BLaER1 (cell line): ENCODE data around the gene CRYBB3.

Source experiments
- H3K27ac ChIP-seq: shearing (Covaris generic); formaldehyde crosslinking; 2 replicates; pipeline ENCODE4 v1.8.1; 2022
- H3K27me3 ChIP-seq: shearing (Covaris generic); formaldehyde crosslinking; 2 replicates; pipeline ENCODE4 v1.8.1; 2022
- H3K36me3 ChIP-seq: shearing (Covaris generic); formaldehyde crosslinking; 2 replicates; pipeline ENCODE4 v1.8.1; 2022
- H3K4me1 ChIP-seq: shearing (Covaris generic); formaldehyde crosslinking; 2 replicates; pipeline ENCODE4 v1.8.1; 2022
- H3K4me2 ChIP-seq: shearing (Covaris generic); formaldehyde crosslinking; 2 replicates; pipeline ENCODE4 v1.8.1; 2022
- H3K4me3 ChIP-seq: shearing (Covaris generic); formaldehyde crosslinking; 2 replicates; pipeline ENCODE4 v1.8.1; 2022
- H3K9ac ChIP-seq: shearing (Covaris generic); formaldehyde crosslinking; 2 replicates; pipeline ENCODE4 v1.8.1; 2022
- H3K9me3 ChIP-seq: shearing (Covaris generic); formaldehyde crosslinking; 2 replicates; pipeline ENCODE4 v1.8.1; 2022
- H4K20me1 ChIP-seq: shearing (Covaris generic); formaldehyde crosslinking; 2 replicates; pipeline ENCODE4 v1.8.1; 2022
- Cebpa-rat ChIP-seq: shearing (Covaris generic); IDR thresholded peaks from 2 replicates; pipeline ENCODE4 v1.8.1; 2022

Gene CRYBB3

DNA sequence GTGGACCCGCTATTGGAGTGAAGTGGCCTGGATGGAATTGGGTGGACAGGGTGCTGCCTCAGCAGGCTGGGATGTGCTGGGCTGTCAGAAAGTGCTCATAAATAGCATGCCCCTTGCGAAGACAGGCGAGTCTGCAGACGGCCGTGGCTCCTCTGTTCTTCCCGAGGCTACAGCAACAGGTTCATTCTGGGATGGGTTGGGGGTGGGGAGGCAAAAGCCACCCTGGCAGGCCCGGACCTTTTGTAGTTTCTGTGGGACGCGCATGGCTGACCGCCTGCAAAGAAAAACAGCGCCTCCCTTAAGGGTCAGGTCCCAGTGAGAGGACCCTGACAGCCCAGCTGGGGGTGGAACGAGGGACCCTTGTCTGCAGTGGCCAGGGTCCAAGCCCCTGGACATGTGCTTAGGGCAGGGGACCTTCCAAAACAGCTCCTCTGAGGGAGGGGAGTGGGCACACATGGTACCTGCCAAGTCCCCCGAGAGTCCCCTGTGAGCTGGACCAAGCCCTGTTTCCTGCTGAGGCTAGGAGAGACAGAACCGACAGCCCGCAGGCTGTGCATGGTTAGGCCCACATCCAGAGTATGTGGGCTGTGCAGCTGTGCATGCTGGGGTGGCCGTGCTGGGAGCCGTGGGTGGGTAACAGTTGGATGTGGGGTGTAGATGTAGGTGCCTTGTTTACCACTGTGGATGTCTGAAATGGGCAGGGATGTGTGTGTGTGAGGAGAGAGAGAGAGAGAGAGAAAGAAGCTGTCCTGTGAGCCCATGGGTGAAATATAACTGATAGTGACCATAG, at the start of gene CRYBB3:
TSS of gene CRYBB3 (plus strand) at position 128 of the 790 bp plus-strand sequence. CDS start 1,539 bp downstream, outside the sequence.
- Histone ChIP-seq H3K4me1 (peaks cover 33% of the 10 kb centered on the region), H3K27ac (no peak within 1 kb of the TSS), H3K9ac (no peak within 1 kb of the TSS), H3K36me3 (no peaks in the 10 kb centered on the region), H3K27me3 (no peaks in the 10 kb centered on the region), H3K9me3 (no peaks in the 10 kb centered on the region), H3K4me3 (no peak within 1 kb of the TSS), H3K4me2 (peak within 1 kb of the TSS; percentile 89), H4K20me1 (peaks cover 9% of the 10 kb centered on the region)
- no peak for TF ChIP-seq Cebpa-rat

DNA sequence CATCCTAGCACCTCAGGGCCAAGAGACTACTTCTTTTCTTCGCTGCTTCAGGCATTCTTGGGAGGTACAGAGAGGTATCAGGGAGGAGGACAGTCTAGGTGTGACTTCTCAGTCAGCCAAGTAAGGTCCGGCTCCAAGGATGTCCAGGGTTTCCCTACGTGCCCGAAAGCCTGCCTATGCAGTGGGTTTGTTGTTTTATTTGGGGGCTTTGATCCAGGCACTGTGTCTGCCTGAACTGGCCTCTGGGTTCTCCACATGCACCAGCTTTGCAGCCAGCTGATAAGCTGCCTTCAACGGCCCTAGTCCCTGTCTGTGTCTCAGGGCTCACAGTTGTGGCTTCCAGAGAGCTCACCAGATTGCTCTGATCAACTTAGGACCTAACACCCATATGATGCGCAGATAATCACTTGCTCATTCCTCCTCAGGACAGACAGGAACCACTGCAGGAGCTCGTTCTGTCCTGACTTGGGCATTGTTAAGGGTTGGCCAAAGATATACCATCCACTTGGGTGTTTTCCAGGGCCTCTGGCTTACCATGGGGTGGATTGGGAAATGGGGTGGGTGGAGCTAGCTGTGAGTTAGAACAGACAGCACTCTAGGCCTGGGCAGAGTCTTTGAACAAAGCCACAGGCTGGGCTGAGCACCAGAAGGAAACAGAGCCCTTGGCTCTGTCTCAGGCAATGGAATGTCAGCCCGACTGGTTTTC, 45.5 kb upstream of the CRYBB3 start:
- Histone ChIP-seq H4K20me1 (no peaks in the 10 kb centered on the region), H3K27me3 (no peaks in the 10 kb centered on the region), H3K36me3 (no peaks in the 10 kb centered on the region), H3K4me3 (no peak overlapping the region), H3K4me1 (no peaks in the 10 kb centered on the region), H3K4me2 (no peak overlapping the region), H3K9ac (no peak overlapping the region), H3K27ac (no peak overlapping the region), H3K9me3 (no peaks in the 10 kb centered on the region)
- no peak for TF ChIP-seq Cebpa-rat

- H4K20me1 ChIP-seq = no peaks in the 10 kb centered on the region
- no peak overlapping the region for H3K4me2 ChIP-seq
- no peak overlapping the region for H3K27ac ChIP-seq
Measured at GRCh38 chr22:25154667-25154999, 45.0 kb upstream of the CRYBB3 start.

DNA sequence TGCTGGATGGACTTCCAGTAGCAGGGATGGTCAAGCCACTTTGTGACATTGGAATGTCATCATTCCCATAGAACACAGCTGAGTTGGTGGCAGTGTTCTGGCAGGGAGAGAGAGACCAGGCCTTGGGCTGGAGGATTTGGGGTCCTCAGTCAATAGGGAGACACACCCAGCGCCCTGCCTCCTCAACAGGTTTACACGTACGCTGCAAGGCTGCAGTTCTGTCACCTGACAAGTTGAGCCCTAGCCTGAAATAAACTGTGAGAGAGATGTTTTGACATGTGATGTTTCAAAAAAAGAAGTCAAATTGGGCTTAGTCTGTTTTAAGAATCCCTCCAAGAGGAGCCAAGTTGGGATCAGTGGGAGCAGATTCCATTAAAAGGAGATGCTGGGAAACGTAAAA, 42.9 kb upstream of the CRYBB3 start:
- Histone ChIP-seq H4K20me1 (no peaks in the 10 kb centered on the region), H3K4me2 (no peak overlapping the region), H3K27me3 (no peaks in the 10 kb centered on the region), H3K36me3 (no peaks in the 10 kb centered on the region), H3K27ac (no peak overlapping the region), H3K9ac (no peak overlapping the region), H3K4me1 (no peaks in the 10 kb centered on the region), H3K4me3 (no peak overlapping the region), H3K9me3 (no peaks in the 10 kb centered on the region)
- TF ChIP-seq Cebpa-rat = no peak

More at GRCh38 chr22:25154667-25154999, 45.0 kb upstream of the CRYBB3 start:
- H3K9ac ChIP-seq = no peak overlapping the region
- no peak overlapping the region for H3K4me3 ChIP-seq
- no peaks in the 10 kb centered on the region for H3K36me3 ChIP-seq
- H3K27me3 ChIP-seq = no peaks in the 10 kb centered on the region
- TF ChIP-seq Cebpa-rat = no peak
- H3K4me1 ChIP-seq = no peaks in the 10 kb centered on the region
- H3K9me3 ChIP-seq = no peaks in the 10 kb centered on the region

DNA sequence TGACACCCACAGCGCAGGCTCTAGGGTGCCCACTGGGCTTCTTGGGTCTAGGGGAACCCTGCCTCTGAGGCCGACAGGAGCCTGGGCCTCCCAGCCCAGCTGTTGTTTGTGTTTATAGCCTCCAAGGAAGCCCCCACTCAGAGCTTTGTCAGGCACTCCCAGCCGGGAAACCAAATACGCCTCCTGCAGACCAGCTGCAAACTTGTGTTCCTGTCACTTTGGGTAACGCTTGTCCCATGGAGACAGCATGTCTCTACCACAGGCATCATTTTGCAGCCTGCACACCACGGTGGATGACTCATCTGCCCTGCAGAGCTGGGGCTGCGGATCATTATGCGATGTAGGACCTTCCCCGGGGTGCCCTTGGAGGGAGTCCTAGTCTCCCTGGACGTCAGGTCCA, 40.6 kb upstream of the CRYBB3 start:
- H3K9me3 ChIP-seq = no peaks in the 10 kb centered on the region
- H3K4me3 ChIP-seq = no peak overlapping the region
- no peaks in the 10 kb centered on the region for H3K4me1 ChIP-seq
- H3K36me3 ChIP-seq = no peaks in the 10 kb centered on the region
- H4K20me1 ChIP-seq = no peaks in the 10 kb centered on the region
- no peak for TF ChIP-seq Cebpa-rat
- H3K4me2 ChIP-seq = no peak overlapping the region
- H3K27ac ChIP-seq = no peak overlapping the region
- no peaks in the 10 kb centered on the region for H3K27me3 ChIP-seq
- H3K9ac ChIP-seq = no peak overlapping the region

DNA sequence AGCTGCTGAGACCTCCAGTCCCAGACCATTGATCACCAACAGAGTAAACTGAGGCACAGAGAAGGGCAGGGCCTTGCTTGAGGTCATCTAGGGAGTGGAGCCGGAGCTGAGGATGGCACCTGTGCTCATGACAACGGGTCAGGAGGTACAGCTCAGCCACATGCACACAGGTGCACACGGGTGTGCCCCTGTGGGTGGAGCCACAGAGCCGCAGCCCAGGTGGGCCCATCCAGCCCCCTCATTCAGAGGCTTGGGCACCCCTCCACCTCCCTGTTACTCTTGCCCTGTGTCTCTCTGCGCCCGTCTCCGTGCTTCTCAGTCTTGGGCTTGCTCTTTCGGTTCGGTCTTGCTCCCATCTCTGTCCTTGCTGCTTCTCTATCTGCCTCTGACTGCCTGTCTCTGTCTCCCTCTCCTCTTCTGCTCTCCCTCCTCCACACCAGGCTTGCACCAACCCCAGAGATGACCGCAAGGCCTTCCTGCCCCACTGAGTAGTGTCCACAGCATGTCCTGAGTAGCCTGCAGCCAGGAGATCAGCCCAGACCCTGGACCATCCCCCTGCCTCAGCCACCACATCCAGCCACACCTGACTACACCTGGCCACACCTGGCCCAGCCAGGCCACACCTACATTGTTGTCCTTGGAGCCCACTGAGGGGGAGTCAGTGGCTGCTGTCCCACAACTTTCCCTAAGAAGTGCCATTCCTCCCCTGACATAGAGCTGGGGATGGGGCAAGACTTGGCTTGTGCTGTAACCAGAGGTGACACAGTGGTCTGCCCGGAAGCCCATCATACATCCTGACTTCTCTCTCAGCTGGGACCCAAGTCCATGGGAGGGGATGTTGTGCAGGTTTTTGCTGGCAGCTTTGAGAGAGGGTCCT, 39.3 kb upstream of the CRYBB3 start:
- Histone ChIP-seq H3K4me3 (no peak overlapping the region), H3K9ac (no peak overlapping the region), H3K4me2 (no peak overlapping the region), H3K36me3 (no peaks in the 10 kb centered on the region), H4K20me1 (no peaks in the 10 kb centered on the region), H3K27ac (no peak overlapping the region), H3K9me3 (no peaks in the 10 kb centered on the region), H3K27me3 (no peaks in the 10 kb centered on the region), H3K4me1 (no peaks in the 10 kb centered on the region)
- no peak for TF ChIP-seq Cebpa-rat

DNA sequence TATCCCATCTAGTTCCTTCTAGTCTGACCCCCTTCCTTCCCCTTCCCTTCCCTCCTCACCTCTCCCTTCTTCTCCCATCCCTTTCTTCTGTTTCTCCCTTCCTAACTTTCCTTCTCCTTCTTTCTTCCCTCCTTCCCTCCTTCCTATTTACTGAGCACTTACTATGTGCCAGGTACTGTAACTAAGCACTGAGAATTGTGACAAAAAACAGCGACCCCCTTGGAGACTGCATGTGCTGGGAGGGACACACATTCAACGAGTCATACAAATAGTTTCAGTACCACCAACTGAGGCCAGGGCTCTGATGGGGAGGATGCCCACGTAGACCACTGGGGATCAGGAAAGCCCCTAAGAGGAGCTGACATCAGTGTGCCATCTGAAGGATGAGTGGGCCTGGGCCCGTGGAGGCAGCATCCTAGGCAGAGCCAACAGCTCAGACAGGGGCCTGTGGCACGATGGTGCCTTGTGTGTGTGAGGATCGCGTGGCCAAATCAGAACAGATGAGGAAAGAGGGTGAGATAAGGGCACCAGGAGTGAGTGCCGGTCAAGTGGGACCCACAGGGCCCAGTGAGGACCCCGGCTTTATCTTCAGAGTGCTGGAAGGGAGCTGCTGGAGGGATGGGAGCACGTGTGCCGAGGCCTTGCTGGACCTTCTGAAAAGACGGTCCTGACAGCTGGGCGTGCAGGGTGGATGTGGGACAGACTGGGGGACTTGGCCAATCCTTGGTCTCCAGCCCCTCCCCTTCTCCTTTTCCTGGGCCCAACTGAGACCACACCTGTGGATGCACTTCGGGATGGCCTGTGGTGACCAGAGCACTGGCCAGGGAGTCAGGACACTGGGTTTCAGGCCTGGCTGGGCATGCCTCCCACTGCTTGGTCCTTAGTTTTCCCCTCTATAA, 38.4 kb upstream of the CRYBB3 start:
- no peak for TF ChIP-seq Cebpa-rat
- Histone ChIP-seq H3K9me3 (no peaks in the 10 kb centered on the region), H3K4me3 (no peak overlapping the region), H3K4me1 (no peaks in the 10 kb centered on the region), H3K36me3 (no peaks in the 10 kb centered on the region), H4K20me1 (no peaks in the 10 kb centered on the region), H3K27ac (no peak overlapping the region), H3K9ac (no peak overlapping the region), H3K27me3 (no peaks in the 10 kb centered on the region), H3K4me2 (no peak overlapping the region)

GRCh38 chr22:25161916-25162530, 37.6 kb upstream of the CRYBB3 start:
- no peak for TF ChIP-seq Cebpa-rat
- Histone ChIP-seq H3K9me3 (no peaks in the 10 kb centered on the region), H4K20me1 (no peaks in the 10 kb centered on the region), H3K4me1 (no peaks in the 10 kb centered on the region), H3K9ac (no peak overlapping the region), H3K27ac (no peak overlapping the region), H3K4me3 (no peak overlapping the region), H3K36me3 (no peaks in the 10 kb centered on the region), H3K4me2 (no peak overlapping the region), H3K27me3 (no peaks in the 10 kb centered on the region)

DNA sequence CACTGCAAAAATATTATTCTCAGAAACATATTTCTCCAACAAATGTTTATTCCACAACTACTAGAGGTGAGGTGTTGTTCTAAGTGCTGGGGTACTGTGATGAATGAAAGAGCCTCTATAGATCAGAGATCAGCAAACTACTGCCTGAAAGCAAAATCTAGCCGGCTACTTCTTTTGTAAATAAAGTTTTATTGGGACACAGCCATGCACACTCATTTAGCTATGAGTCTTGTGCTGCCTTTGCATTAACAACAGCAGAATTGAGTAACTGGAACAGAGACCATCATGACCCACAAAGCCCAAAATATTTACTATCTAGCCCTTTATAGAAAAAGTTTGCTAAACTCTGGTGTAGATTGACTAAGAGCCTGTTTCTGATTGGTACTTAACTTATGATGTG, 37.1 kb upstream of the CRYBB3 start:
- H3K4me2 ChIP-seq = no peak overlapping the region
- no peaks in the 10 kb centered on the region for H4K20me1 ChIP-seq
- no peaks in the 10 kb centered on the region for H3K36me3 ChIP-seq
- no peaks in the 10 kb centered on the region for H3K9me3 ChIP-seq
- no peak overlapping the region for H3K9ac ChIP-seq
- no peak for TF ChIP-seq Cebpa-rat
- H3K27ac ChIP-seq = no peak overlapping the region
- H3K27me3 ChIP-seq = no peaks in the 10 kb centered on the region
- no peaks in the 10 kb centered on the region for H3K4me1 ChIP-seq
- H3K4me3 ChIP-seq = no peak overlapping the region
